Activated T-helper 17 cell treated with anti-CD3 and anti-CD28 coated beads, Interleukin-2, amount 50 U/mL, for 72 hours (primary cell): Measurements from ENCODE around the gene TGM2. TPM values are rescaled to one million over a fixed set of nuclear protein-coding genes. Genes with fewer than 3 reads are reported as not detected.

ENCODE experiments used
- ATAC-seq: fragments of 150-1000 bp; cut with Tn5 transposase; replicated peaks from 2 replicates; pipeline ENCODE4 v1.10.0; 2021; ENCODE audit warnings: mild to moderate bottlenecking, moderate library complexity
- H3K27ac Mint-ChIP-seq: one replicate; pipeline ENCODE4 v1.8.0; 2022; ENCODE audit warnings: mixed read lengths
- H3K27me3 Mint-ChIP-seq: one replicate; pipeline ENCODE4 v1.8.0; 2022; ENCODE audit warnings: mixed read lengths
- H3K36me3 Mint-ChIP-seq: one replicate; pipeline ENCODE4 v1.8.0; 2022; ENCODE audit warnings: low read depth, mild to moderate bottlenecking, mixed read lengths
- H3K4me1 Mint-ChIP-seq: one replicate; pipeline ENCODE4 v1.8.0; 2022; ENCODE audit warnings: mixed read lengths
- H3K4me3 Mint-ChIP-seq: one replicate; pipeline ENCODE4 v1.8.0; 2022; ENCODE audit warnings: mild to moderate bottlenecking, mixed read lengths
- H3K9me3 Mint-ChIP-seq: one replicate; pipeline ENCODE4 v1.8.0; 2022; ENCODE audit warnings: mixed read lengths
- total RNA-seq, 2 donors: library from RNA; stranded (reverse); gene quantifications; one replicate each; pipeline ENCODE4 v1.2.3, GENCODE V29; 2022

The TGM2 gene
- total RNA-seq, 2 donors from 2014 or later: 0.19 to 0.76 TPM

DNA sequence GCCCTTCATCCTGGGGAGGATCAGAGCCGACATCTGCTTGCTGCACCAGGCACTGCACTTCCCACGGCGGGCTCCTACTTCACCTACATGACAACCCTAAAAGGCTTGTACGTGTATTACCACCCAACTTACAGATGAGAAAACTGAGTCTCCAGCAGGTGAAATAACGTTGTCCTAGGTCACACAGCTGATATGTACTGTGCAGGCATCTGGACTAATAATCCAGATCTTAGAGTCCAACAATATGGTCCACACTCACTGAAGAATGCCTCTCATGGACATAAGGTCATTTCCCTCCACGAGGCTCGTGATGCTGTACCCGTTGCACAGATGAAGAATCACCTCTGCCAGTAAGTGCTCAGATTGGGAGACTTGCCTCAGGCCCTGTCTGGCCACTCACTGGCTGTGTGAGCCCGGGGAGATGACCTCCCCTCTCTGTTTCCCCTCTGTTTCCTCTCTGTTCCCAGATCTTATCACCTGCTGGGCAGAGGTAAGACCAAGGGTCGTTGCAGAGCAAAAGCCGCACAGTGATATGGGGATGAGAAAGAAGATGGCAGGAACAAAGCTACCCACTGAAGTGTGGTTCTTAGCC, 32.1 kb downstream of the TGM2 start:
- no peaks in the 10 kb centered on the region for H3K27me3 Mint-ChIP-seq
- no peaks in the 10 kb centered on the region for H3K36me3 Mint-ChIP-seq
- H3K27ac Mint-ChIP-seq: no peak overlapping the region
- H3K4me3 Mint-ChIP-seq: no peak overlapping the region
- ATAC-seq: no peak
- no peaks in the 10 kb centered on the region for H3K9me3 Mint-ChIP-seq
- peaks cover 5% of the 10 kb centered on the region for H3K4me1 Mint-ChIP-seq

DNA sequence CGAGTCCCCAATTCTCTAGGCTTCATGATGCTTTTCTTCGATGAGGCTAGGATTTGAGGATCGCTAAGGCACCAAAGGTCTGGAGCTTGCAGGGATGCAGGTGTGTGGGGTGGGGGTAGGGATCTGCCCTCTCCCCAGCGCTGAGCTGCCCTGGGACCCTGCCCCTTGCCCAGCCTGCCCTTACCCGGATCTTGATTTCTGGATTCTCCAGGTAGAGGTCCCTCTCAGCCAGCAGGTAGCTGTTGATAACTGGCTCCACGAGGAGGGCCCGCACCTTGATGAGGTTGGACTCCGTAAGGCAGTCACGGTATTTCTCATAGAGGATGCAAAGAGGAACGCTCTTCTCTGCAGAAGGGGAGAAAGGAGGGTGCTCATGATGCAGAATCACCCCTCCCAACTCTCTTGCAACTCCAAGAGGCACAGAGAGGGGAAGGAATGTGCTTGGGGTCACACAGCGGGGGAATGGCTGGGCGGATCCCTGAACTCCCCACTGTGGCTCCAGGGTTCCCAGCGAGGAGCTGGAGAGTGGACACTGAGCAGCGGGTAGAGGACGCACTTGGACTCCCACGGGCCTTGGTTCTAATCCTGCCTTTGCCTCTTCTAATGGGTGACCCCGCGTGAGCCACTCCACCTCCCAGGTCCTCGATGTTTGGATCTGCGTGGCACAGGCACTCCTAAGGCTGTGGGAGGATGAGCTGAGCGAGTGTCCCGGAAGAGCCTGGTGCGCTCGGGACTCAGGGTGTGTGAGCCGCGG, 32.7 kb downstream of the TGM2 start:
- no peaks in the 10 kb centered on the region for H3K9me3 Mint-ChIP-seq
- no peak overlapping the region for H3K27ac Mint-ChIP-seq
- H3K4me1 Mint-ChIP-seq: peaks cover 5% of the 10 kb centered on the region
- no peaks in the 10 kb centered on the region for H3K27me3 Mint-ChIP-seq
- H3K4me3 Mint-ChIP-seq: no peak overlapping the region
- no peak for ATAC-seq
- H3K36me3 Mint-ChIP-seq: no peaks in the 10 kb centered on the region

DNA sequence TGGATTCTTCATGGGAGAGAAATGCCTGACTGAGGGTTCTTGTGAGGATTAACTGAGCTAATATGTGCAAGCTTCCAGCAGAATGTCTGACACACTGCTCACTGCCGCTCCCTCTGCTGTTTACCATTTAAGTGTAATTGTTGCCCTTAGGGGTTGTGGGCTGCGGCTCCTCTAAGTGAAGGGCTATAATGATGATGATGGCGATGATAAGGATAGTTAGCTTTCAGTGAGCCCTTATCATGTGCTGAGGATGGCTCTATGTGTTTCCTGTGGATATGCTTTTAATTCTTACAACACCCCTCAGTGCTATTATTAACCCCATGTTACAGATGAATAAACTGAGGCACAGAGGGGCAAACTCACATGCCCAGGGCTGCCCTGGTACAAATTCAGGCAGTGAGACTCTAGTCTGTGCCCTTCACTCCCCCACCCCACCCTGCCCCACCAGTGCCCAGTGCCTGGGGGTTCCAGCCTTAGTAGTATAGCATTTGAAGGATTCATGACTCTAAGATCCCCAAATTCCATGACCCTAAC, 33.4 kb downstream of the TGM2 start:
- Mint-ChIP-seq H3K9me3 (no peaks in the 10 kb centered on the region), H3K4me1 (peaks cover 5% of the 10 kb centered on the region), H3K27ac (no peak overlapping the region), H3K27me3 (no peaks in the 10 kb centered on the region), H3K36me3 (no peaks in the 10 kb centered on the region), H3K4me3 (no peak overlapping the region)
- no peak for ATAC-seq

DNA sequence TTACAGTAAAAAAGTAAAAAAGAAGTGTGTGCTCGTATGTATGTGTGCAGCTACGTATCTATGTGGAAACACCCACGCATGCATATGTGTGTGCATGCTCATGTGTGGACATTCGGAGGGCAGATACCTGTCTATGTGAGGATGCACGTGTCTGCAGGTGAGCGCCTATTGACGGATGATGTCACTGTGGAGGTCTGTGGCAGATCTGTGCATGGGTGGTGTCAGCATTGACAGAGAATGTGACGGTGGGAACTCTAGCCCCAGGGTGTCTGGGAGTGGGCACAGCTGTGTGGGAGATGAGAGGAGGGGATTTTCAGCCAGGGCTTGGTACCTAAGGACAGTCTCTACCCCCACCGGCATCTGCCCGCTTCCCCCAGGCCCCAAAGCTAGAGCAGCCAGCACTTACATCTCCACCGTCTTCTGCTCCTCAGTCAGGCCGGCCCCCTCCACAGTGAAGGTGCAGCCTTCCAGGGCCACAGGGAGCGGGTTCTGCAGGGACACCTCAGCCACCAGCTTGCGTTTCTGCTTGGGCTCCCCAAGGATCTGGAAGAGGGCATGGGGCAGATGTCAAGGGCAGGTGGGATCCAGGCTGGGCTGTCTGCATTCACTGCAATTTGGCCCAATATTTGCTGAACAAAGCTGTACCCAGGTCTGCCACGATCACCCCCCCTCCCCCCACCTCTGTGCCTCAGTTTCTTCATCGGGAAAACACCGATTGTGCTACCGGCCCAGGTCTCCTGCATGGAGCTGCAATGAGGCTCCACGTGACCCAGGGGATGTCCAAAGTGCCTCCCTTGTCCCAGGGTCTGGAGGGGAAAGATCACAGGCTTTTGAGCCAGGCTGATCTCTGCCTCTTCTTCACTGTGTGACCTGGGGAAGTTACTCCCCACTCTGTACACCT, 34.1 kb downstream of the TGM2 start:
- Mint-ChIP-seq H3K9me3 (no peaks in the 10 kb centered on the region), H3K4me1 (peaks cover 5% of the 10 kb centered on the region), H3K4me3 (no peak overlapping the region), H3K27ac (no peak overlapping the region), H3K27me3 (no peaks in the 10 kb centered on the region), H3K36me3 (no peaks in the 10 kb centered on the region)
- ATAC-seq: no peak

DNA sequence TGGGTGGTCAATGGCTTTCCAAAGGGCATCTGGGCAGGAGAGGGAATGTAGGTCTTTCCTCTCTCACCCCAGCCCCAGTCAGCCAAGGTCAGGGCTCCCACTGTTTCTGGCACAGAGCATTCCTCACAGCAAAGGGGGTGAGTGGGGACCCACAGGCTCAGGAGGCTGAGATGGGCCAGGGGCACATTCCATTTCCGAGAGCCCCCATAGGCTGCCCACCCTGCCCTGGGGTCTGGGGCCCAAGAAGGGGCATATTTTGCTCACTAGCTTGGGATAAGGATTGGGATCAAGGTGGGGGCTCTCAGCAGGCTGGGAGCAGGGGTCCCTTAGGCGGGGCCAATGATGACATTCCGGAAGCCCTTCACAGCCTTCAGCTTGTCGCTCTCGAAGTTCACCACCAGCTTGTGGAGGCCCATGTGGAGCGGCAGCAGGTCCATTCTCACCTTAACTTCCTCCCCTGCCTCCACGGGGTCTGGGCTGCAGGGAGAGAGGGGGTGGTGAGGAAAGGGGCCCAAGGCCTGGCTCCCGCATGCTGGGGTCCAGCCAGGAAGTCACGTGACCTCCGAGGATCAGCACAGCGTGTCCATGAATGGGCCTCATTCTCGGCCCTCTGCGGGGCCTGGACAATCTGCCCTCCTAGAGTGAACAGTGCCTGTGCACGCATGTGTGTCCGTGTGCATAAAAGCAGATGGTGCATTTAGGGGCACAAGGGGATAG, 35.0 kb downstream of the TGM2 start:
- Mint-ChIP-seq H3K27me3 (no peaks in the 10 kb centered on the region), H3K4me3 (no peak overlapping the region), H3K4me1 (peaks cover 5% of the 10 kb centered on the region), H3K27ac (no peak overlapping the region), H3K9me3 (no peaks in the 10 kb centered on the region), H3K36me3 (no peaks in the 10 kb centered on the region)
- no peak for ATAC-seq

DNA sequence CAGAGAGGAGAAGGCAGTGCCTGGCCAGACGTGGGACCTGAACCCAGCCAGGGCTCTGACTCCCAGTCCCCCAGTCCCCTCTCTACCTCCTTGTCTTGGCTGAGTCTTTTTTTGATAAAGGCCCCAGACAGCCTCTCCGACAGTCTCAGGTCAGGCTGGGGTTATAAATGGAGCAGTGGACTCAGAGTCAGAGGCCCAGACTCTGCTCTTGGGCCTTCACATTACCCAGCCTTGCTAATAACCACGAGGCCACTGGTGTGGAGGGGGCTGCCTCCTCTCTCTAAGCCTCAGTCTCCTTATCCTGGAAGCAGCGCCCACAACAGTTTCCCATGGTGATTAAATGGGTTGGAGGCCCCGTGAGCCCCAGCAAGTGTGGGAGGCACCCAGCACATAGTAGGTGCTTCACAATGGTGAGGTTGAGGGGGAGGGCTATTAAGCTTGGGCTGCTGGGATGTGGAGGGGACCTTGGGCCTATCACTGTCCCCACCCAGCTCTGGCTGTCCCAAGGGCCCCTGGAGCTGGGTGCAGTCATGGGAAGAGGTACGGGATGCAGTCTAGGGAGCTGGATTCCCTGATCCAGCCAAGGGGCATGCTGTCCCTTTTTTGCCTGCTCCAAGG, 35.7 kb downstream of the TGM2 start:
- no peak overlapping the region for H3K4me3 Mint-ChIP-seq
- H3K27ac Mint-ChIP-seq: no peak overlapping the region
- H3K36me3 Mint-ChIP-seq: no peaks in the 10 kb centered on the region
- no peak for ATAC-seq
- H3K4me1 Mint-ChIP-seq: peaks cover 2% of the 10 kb centered on the region
- no peaks in the 10 kb centered on the region for H3K27me3 Mint-ChIP-seq
- no peaks in the 10 kb centered on the region for H3K9me3 Mint-ChIP-seq

DNA sequence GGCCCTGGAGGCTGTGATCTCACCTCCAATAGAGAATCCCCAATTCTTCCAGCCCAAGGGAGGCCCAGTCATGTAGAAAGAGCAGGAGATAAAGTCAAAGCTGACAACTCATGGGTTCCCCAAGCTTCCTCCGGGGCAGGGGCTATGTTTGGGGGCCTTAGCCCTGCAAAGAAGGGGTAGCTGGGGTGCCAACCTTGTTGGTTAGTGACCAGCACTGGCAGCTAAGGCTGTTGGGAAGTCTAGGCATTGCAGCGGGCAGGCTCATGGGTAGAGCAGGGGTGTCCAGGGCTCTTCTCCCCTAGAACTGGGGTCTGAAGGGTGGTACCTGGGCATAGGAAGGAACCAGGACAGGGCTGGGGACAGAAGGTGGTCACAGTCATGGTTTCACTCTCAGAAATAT, 36.4 kb downstream of the TGM2 start:
- no peaks in the 10 kb centered on the region for H3K9me3 Mint-ChIP-seq
- no peak overlapping the region for H3K4me3 Mint-ChIP-seq

DNA sequence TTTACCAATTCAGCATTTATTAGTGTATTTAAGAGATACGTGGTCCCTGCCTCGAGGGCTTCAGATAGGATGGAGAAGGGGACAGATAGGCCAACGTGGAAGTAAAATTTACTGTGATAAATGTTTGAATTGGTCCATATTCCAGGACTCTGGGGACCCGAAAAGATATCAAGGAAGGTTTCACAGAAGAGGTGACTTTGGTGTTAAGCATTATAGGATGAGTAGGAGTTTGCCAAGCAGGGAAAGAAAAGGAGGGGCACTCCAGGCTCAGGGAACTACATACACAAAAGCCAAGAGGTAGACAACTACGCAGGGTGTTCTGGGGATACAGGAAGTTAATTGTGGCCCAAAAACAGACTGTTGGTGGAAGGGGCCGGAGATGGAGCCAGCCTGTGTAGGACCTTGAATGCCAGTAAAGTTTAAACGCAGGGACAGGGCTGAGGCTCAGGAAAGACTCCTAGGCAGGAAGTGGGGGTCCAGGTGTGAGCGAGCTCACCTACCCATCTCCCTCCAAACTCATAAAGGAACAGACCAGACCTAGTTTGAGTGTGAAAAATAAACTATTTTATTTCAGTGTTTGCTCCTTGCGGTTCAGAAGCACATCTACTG, 37.0 kb downstream of the TGM2 start:
- no peak overlapping the region for H3K4me3 Mint-ChIP-seq
- no peak overlapping the region for H3K27ac Mint-ChIP-seq
- no peaks in the 10 kb centered on the region for H3K36me3 Mint-ChIP-seq
- no peaks in the 10 kb centered on the region for H3K27me3 Mint-ChIP-seq
- no peak for ATAC-seq
- H3K4me1 Mint-ChIP-seq: peaks cover 4% of the 10 kb centered on the region
- H3K9me3 Mint-ChIP-seq: no peaks in the 10 kb centered on the region

More for the DNA sequence above, 36.4 kb downstream of the TGM2 start:
- H3K36me3 Mint-ChIP-seq: no peaks in the 10 kb centered on the region
- H3K4me1 Mint-ChIP-seq: no peaks in the 10 kb centered on the region
- H3K27me3 Mint-ChIP-seq: no peaks in the 10 kb centered on the region
- H3K27ac Mint-ChIP-seq: no peak overlapping the region
- ATAC-seq: no peak

DNA sequence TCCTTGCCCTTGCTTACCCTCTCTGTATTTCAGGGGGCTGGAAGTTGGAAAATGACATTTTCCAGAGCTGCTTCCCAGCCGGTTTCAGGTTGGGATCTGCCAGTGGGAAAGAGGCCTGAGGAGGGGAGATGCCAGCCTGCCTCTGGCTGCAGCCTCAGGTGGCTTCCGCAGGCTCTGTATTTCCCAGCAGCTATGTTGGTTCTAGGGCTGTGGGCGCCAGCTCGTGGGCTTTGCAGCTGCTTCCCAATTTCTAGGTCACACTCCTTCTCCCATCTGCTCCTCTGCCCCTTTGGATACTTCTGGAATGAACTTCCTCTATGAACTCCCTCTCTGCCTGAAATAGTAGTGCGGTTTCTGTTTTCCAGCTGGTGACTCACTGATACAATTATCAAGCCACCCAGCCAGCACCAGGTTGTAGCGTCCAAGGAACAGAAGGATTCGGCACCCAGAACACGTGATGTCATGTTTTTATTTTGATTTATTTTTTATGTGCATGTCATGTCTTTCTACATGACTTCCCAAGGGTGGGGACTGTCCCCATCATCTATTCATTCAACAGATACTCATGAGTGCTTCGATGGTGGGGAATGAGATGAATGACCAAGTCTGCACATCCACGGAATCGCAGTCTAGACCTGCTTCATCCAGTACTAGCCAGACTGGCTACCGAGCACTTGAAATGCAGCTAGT, 38.0 kb downstream of the TGM2 start:
- Mint-ChIP-seq H3K4me3 (no peak overlapping the region), H3K4me1 (peaks cover 4% of the 10 kb centered on the region), H3K27ac (no peak overlapping the region), H3K27me3 (no peaks in the 10 kb centered on the region), H3K36me3 (no peaks in the 10 kb centered on the region), H3K9me3 (no peaks in the 10 kb centered on the region)
- no peak for ATAC-seq

DNA sequence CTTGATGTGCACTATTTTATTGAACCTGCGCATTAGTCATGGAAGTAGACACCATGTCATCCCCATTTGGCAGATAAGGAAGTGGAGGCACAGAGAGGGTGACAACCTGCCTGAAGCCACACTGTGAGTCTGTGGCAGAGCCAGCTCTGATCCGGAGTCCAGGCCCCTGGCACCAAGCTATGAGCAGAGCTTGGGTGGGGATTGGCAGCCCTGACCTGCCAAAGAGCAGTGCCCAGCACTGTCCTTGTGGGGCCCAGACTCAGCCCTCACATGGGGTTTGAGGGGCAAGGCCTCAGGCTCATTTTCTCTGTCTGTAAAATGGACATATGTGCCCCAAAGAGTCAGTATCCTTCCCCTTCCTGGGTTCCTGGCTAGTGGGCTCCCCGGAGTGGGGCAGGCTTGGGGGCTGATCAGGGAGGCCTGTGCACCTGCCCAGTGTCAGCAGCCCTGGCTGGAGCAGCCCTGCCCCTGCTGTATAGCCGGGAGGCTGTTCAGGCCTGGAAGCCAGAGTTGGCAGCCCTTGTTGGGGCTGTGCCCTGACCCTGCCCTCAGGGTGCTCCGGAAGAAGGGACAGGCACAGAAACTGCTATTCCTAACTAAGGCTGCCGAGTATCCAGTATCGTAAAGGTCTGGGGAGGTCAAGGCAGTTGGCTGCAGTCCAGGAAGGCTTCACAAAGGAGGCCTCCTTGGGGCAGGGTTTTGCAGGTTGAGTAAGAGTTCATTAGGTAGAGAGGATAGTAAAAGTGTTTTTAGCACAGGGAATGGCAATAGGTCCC, 38.7 kb downstream of the TGM2 start:
- Mint-ChIP-seq H3K27me3 (no peaks in the 10 kb centered on the region), H3K9me3 (no peaks in the 10 kb centered on the region), H3K36me3 (no peaks in the 10 kb centered on the region), H3K4me3 (no peak overlapping the region), H3K27ac (no peak overlapping the region), H3K4me1 (peaks cover 4% of the 10 kb centered on the region)
- ATAC-seq: peak; percentile 9

DNA sequence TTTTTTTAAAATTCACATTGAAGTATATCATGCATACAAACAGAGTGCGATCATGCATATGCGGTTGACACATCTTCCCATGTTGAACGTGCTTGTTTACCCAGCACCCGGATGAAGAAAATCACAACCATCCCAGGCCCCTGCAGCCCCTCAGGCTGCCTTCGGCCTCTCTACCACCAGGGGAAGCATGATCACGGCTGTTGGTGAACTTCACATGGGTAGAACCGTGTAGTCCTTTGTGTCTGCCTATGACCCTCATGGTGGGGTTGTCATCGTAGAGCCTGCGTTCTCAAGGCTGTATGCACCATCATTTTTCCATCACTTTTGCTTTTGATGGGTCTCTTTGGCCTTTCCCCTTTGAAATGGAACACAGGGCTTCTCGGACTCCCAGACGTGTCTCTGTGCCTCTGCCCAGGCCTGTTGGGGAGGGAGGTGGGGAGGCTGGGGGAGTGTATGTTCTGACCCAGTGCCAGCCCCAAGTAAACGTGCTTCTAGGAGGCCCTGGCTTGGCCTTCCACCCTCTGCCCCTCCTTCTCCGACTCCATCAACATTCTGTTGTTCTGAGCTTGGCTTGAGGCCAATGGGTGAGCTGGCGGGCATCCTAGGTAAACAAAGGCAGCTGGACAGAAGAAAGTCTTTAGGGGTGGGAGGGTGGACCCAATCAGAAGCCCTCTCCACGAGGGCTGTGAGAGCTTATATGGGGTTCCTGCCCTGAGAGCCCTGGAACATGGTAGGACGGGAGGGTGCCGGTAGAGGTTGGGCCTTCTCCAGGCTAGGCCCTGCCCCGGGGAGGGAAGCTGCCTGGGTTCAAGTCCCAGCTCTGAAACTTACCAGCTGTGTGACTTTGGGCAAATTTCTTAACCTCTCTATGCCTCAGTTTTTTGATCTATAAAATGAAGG, 39.7 kb downstream of the TGM2 start:
- no peak for ATAC-seq
- no peak overlapping the region for H3K27ac Mint-ChIP-seq

More for the DNA sequence above, 39.7 kb downstream of the TGM2 start:
- Mint-ChIP-seq H3K4me3 (no peak overlapping the region), H3K4me1 (peaks cover 4% of the 10 kb centered on the region), H3K36me3 (no peaks in the 10 kb centered on the region), H3K9me3 (no peaks in the 10 kb centered on the region), H3K27me3 (no peaks in the 10 kb centered on the region)
